Stimulated activated CD4-positive, alpha-beta T cell treated with anti-CD3 and anti-CD28 coated beads, TNF-alpha, amount 100 ng/mL, for 4 hours (primary cell): ENCODE results near the gene ZNF526.

ENCODE experiments used
- DNase-seq, 3 experiments: peaks; one replicate each; pipeline ENCODE4 v3.0.0-alpha.2; 2020; ENCODE audit warnings: low read depth in 3 of 3

ZNF526 gene

GRCh38 chr19:42220751-42221097 lies 612 bp downstream of the ZNF526 start:
- no peak for DNase-seq

DNA sequence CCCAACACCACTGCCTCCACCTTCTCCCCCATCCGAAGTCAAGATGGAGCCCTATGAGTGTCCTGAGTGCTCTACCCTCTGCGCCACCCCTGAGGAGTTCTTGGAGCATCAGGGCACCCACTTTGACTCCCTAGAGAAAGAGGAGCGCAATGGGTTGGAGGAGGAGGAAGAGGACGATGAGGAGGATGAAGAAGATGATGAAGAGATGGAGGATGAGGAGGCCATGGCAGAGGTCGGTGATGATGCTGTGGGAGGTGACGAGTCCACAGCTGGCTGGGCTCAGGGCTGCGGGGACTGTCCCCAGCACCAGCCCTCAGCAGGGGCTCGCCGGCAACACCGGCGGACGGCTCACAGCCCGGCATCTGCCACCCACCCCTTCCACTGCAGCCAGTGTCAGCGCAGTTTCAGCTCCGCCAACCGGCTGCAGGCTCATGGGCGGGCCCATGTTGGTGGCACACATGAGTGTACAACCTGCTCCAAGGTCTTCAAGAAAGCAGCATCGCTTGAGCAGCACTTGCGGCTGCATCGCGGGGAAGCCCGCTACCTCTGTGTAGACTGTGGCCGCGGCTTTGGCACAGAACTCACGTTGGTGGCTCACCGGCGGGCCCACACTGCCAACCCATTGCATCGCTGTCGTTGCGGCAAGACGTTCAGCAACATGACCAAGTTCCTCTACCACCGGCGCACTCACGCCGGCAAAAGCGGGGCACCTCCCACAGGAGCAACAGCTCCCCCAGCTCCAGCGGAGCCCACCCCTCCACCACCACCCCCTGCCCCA lies 5.0 kb downstream of the ZNF526 start:
- no peak for DNase-seq

GRCh38 chr19:42225718-42226292 lies 5.7 kb downstream of the ZNF526 start:
- DNase-seq: no peak

GRCh38 chr19:42226886-42227285 lies 6.8 kb downstream of the ZNF526 start:
- no peak for DNase-seq

- DNase-seq: no peak
Measured at GRCh38 chr19:42228641-42229040, 8.5 kb downstream of the ZNF526 start.

GRCh38 chr19:42229301-42229854 lies 9.3 kb downstream of the ZNF526 start:
- DNase-seq: no peak

DNA sequence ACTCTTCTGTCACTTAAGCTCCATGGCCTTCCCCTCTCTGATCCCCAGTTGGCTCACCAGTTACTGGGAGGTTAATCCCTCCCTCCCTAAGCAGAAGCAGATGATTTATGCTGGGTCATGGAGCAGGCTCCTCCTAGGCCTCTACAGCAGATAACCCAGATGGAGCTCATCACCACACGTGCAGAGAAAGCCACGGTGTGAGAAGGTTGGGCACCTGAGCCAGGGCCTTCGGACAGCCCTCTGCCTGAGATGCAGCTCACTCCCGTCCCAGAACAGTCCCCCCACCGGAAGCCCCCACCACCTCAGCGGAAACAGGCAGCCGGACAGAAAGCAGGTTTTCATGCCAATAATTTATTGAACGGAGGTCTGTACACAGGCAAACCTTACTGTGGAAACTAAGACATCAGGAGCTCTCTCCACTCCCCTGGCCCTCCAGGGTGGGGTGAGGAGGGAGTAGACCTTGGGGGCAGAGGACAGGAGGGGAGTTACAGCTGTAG lies 9.8 kb downstream of the ZNF526 start:
- no peak for DNase-seq

DNA sequence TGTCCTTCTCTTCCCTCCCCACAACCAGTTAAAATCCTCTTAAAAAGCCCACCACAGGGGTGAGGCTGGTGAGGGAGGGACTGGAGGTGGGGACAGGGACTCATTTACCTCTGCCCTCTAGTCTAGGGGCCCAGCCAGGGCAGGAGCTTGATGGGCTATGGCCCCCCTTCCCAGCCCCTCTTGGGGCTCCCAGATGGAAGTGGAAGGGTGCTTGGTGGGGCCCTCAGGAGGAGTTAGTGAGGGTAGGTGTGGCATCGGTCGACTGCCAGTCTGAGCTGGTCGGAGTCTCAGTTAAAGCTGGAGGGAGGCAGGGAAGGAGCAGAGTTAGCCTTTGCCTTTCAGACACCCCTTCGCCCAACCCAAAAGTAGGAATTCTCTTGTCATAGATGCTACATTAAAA lies 10.5 kb downstream of the ZNF526 start:
- DNase-seq: no peak

GRCh38 chr19:42232435-42232834 lies 12.3 kb downstream of the ZNF526 start:
- no peak for DNase-seq

- no peak for DNase-seq
Measured at GRCh38 chr19:42233106-42233505, 13.0 kb downstream of the ZNF526 start.

- DNase-seq: no peak
Measured at GRCh38 chr19:42233678-42234292, 13.7 kb downstream of the ZNF526 start.

GRCh38 chr19:42234364-42234763 lies 14.3 kb downstream of the ZNF526 start:
- no peak for DNase-seq

- DNase-seq: no peak
Measured at GRCh38 chr19:42235181-42235580, 15.1 kb downstream of the ZNF526 start.

DNA sequence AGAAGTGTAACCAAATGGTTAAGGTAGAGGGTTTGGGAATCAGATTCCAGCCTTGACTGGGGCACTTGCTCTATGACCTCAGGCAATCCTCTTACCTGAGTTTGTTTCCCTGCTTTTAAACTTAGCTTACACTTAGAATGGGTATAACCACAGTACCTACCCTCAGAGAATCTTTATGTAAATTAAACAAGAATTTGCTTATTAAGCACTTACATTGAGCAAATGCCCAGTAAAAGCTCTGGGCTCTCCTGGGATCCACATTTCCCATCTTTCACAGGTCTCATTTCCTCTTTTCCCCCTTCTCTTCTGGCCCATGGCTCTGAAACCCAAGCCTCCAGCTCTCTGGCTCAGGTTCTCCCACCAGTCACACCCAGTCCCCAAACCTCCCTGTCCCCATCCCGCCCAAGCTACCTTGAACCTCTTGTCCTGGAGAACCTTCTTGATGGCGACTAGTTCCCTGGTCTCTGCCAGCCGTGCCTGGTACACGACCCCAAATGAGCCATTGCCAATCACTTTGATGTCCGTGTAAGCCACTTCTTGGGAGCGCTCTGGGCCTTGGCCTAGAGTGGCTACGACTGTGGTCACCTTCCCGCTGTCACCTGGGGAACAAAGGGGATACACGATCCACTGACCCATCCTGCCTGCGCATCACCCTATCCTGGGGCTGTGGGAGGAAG lies 19.6 kb downstream of the ZNF526 start:
- no peak for DNase-seq

GRCh38 chr19:42241279-42241678 lies 21.2 kb downstream of the ZNF526 start:
- DNase-seq: no peak

DNA sequence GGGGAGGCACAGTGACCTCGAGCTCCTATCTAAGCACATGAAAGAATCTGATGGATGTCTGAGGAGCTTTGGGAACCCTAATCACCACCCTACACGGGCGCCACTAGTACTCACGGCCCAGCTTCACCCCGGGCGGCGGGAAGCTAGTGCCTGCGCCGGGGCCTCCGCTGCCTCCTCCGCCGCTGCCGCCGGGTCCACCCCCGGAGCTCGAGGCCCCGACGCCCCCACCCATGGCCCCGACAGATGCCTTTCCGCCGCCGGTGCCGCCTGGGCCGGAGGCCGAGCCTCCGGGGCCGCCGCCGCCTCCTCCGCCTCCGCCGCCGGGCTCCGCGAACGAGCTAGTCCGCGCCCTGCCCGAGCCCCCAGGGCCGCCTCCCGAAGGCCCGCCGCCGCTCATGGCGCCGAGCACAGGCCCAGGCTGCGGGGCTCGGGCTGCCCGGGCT lies 22.0 kb downstream of the ZNF526 start:
- no peak for DNase-seq

- DNase-seq: peak; percentile 88 to 95 (median 93)
Measured at GRCh38 chr19:42242512-42243409, 22.6 kb downstream of the ZNF526 start, which contains the start of gene GSK3A. Gene GSK3A, minus strand, starts transcription at chr19:42242602. Its CDS starts 137 bp downstream, at chr19:42242465.

DNA sequence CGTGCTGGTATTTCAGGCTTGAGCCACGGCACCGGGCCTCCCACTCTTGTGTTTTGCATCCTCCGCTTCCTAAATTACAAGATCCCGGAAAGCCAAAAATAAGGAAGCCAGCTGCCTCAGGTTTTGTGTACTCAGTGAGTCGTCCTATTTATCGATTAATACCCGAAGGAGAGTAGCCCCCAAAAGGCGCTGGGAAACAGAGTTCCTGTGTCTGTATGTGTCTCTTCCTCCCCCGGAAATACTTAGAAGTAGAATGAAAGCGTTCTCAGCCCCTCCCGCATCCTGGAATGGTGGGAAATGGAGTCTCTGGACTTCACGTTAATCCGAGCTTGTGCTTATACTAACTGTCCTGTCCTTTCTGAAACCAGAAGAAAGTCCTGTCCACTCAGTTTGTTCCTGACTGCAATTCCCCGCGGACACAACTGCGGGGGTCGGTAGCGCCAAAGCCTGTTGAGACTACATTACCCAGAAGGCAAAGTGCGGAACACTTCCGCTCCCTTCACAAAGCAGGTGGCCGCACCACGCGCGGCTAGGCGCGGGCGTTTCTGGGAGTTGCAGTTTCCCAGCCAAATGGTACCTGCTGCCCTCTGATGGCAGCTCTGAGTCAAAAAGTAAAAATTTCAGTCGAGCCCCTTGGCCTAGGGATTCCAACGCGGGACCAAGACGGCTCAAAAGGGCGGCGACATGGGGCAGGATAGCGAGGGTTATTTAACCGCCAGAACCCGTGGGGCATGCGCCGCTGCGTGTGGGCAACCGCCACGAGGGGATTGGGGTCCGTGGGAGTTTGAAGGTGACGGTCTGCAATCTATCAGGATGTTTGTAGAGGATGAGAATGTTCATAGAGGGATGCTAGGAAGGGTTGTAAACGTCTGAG lies 24.5 kb downstream of the ZNF526 start:
- DNase-seq: peak; percentile 75 to 87 (median 85)

DNA sequence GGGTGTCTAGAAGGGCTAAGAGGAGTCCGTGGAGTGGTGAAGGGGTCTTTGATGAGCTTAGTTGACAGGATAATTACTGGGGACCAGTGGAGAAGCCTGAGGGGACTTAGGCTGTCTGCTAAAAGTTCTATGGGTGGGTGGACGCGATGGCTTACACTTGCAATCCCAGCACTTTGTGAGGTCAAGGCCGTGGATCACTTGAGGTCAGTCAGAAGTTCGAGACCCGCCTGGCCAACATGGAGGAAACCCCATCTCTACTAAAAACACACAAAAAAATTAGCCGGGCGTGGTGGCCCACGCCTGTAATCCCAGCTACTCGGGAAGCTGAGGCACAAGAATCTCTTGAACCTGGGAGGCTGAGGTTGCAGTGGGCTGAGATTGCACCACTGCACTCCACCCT lies 25.1 kb downstream of the ZNF526 start:
- DNase-seq: no peak
